ENCODE measurements around the gene CNOT1.

- TF ChIP-seq, protein P1, sequence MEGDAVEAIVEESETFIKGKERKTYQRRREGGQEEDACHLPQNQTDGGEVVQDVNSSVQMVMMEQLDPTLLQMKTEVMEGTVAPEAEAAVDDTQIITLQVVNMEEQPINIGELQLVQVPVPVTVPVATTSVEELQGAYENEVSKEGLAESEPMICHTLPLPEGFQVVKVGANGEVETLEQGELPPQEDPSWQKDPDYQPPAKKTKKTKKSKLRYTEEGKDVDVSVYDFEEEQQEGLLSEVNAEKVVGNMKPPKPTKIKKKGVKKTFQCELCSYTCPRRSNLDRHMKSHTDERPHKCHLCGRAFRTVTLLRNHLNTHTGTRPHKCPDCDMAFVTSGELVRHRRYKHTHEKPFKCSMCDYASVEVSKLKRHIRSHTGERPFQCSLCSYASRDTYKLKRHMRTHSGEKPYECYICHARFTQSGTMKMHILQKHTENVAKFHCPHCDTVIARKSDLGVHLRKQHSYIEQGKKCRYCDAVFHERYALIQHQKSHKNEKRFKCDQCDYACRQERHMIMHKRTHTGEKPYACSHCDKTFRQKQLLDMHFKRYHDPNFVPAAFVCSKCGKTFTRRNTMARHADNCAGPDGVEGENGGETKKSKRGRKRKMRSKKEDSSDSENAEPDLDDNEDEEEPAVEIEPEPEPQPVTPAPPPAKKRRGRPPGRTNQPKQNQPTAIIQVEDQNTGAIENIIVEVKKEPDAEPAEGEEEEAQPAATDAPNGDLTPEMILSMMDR (IDR thresholded peaks at IDR 0.05) = no peak
- TF ChIP-seq POLR2A (IDR thresholded peaks at IDR 0.05) = no peak
These were observed 131.1 kb downstream of the CNOT1 start for GRCh38 chr16:58498341-58499091.

Data from adrenal gland (tissue), 5 donors.